Brain microvascular endothelial cell (primary cell): ENCODE data around the gene TLE7.

Experiments
- DNase-seq: peaks from one replicate; pipeline ENCODE4 v3.0.0-alpha.2; 2020
- H3K27ac ChIP-seq: fragments of 250-450 bp; sonication (Bioruptor Pico); 2 replicates; pipeline ENCODE4 v1.5.1; 2020; ENCODE audit warnings: mild to moderate bottlenecking, moderate library complexity
- H3K27me3 ChIP-seq: fragments of 250-450 bp; sonication (Bioruptor Pico); replicated peaks from 2 replicates; pipeline ENCODE4 v1.5.1; 2020; ENCODE audit warnings: mild to moderate bottlenecking
- H3K36me3 ChIP-seq: fragments of 250-450 bp; sonication (Bioruptor Pico); replicated peaks from 2 replicates; pipeline ENCODE4 v1.5.1; 2020; ENCODE audit warnings: mild to moderate bottlenecking
- H3K4me3 ChIP-seq: 2 replicates; pipeline ENCODE4 v1.5.1; 2011; ENCODE audit warnings: low read depth, mild to moderate bottlenecking, control low read depth, low read length, moderate library complexity
- CTCF ChIP-seq: IDR thresholded peaks from 2 replicates; pipeline ENCODE4 v1.5.1; 2011; ENCODE audit warnings: low read depth, mild to moderate bottlenecking, moderate library complexity, low read length, control low read depth, inconsistent platforms; ENCODE audit errors: missing control alignments
- in situ Hi-C: cut with HindIII; loops from 2 replicates; pipeline ENCODE4 v1.10.0; 2017; ENCODE audit warnings: low sequenced_read_pairs, low pct_ligation_motif_present

Gene TLE7

GRCh38 chr16:71396594-71396993, 45.3 kb downstream of the TLE7 start:
- Histone ChIP-seq H3K36me3 (no peaks in the 10 kb centered on the region), H3K27me3 (no peaks in the 10 kb centered on the region), H3K27ac (no peak overlapping the region), H3K4me3 (no peak overlapping the region)
- in situ Hi-C loops = no loop called here
- DNase-seq = no peak
- TF ChIP-seq CTCF = no peak

GRCh38 chr16:71389330-71389729, 52.5 kb downstream of the TLE7 start:
- H3K27ac ChIP-seq = no peak overlapping the region
- H3K4me3 ChIP-seq = no peak overlapping the region
- no peak for TF ChIP-seq CTCF
- no peak for DNase-seq
- H3K36me3 ChIP-seq = no peaks in the 10 kb centered on the region
- no peaks in the 10 kb centered on the region for H3K27me3 ChIP-seq
- in situ Hi-C loops = no loop called here

- TF ChIP-seq CTCF = no peak
- in situ Hi-C loops = no loop called here
- no peaks in the 10 kb centered on the region for H3K27me3 ChIP-seq
- H3K4me3 ChIP-seq = no peak overlapping the region
- no peak overlapping the region for H3K27ac ChIP-seq
- DNase-seq = no peak
- no peaks in the 10 kb centered on the region for H3K36me3 ChIP-seq
These were observed 54.6 kb downstream of the TLE7 start for GRCh38 chr16:71387045-71387871.

GRCh38 chr16:71384073-71384724, 57.7 kb downstream of the TLE7 start:
- H3K27ac ChIP-seq = no peak overlapping the region
- no peak for TF ChIP-seq CTCF
- in situ Hi-C loops = no loop called here
- no peak for DNase-seq
- H3K4me3 ChIP-seq = no peak overlapping the region
- no peaks in the 10 kb centered on the region for H3K27me3 ChIP-seq
- H3K36me3 ChIP-seq = no peaks in the 10 kb centered on the region

- TF ChIP-seq CTCF = no peak
- DNase-seq = peak; percentile 1
- H3K27me3 ChIP-seq = no peaks in the 10 kb centered on the region
These were observed 58.6 kb downstream of the TLE7 start for GRCh38 chr16:71383054-71383773.

More at GRCh38 chr16:71383054-71383773, 58.6 kb downstream of the TLE7 start:
- H3K4me3 ChIP-seq = no peak overlapping the region
- no peak overlapping the region for H3K27ac ChIP-seq
- no peaks in the 10 kb centered on the region for H3K36me3 ChIP-seq
- in situ Hi-C loops = no loop called here
